Superior temporal gyrus (tissue), 1 donor: ENCODE results near the gene OR13C4.
"Not testable (repeated sequence)": the region's sequence is repeated elsewhere in the genome, so short reads cannot be mapped to it uniquely, and the experiment has no call there.

Experiments
- DNase-seq: peaks from one replicate; pipeline ENCODE4 v3.0.0-alpha.2; 2016; ENCODE audit errors: extremely low spot score

The OR13C4 gene

GRCh38 chr9:104527109-104527508 is at the start of gene OR13C4:
TSS of gene OR13C4 (minus strand) at chr9:104527209. CDS start at chr9:104527209, 0 bp downstream.
- no peak for DNase-seq

GRCh38 chr9:104575456-104575855 is 48.4 kb upstream of the OR13C4 start:
- no peak for DNase-seq

- no peak for DNase-seq
Observed at GRCh38 chr9:104572612-104573011, 45.6 kb upstream of the OR13C4 start.

- DNase-seq, result no peak
Observed at GRCh38 chr9:104568868-104569267, 41.9 kb upstream of the OR13C4 start, which contains the start of gene OR13C8. TSS of gene OR13C8 (plus strand) at chr9:104569168. CDS start at chr9:104569168, 0 bp downstream.

- no peak for DNase-seq
Observed at GRCh38 chr9:104564358-104564757, 37.3 kb upstream of the OR13C4 start.

GRCh38 chr9:104556830-104557634 is 30.0 kb upstream of the OR13C4 start:
- DNase-seq, result no peak

- DNase-seq, result no peak
Observed at GRCh38 chr9:104555521-104555920, 28.5 kb upstream of the OR13C4 start.

- DNase-seq, result no peak
Observed at GRCh38 chr9:104553261-104553660, 26.3 kb upstream of the OR13C4 start.

- DNase-seq, result no peak
Observed at GRCh38 chr9:104544644-104545043, 17.6 kb upstream of the OR13C4 start.

- DNase-seq, result no peak
Observed at GRCh38 chr9:104539275-104539674, 12.3 kb upstream of the OR13C4 start.

GRCh38 chr9:104536756-104537155 is 9.7 kb upstream of the OR13C4 start, which contains the start of gene OR13C3:
TSS of gene OR13C3 (minus strand) at chr9:104536856. CDS start at chr9:104536723, 133 bp downstream.
- no peak for DNase-seq

GRCh38 chr9:104520241-104520640 is 6.8 kb downstream of the OR13C4 start:
- not testable (repeated sequence) for DNase-seq

- no peak for DNase-seq
Observed at GRCh38 chr9:104514901-104515300, 12.1 kb downstream of the OR13C4 start.

- DNase-seq, result no peak
Observed at GRCh38 chr9:104506565-104506964, 20.4 kb downstream of the OR13C4 start.

GRCh38 chr9:104503963-104504362 is 23.0 kb downstream of the OR13C4 start, which contains the start of gene OR13F1:
TSS of gene OR13F1 (plus strand) at chr9:104504263. CDS start at chr9:104504263, 0 bp downstream.
- DNase-seq, result no peak

GRCh38 chr9:104503440-104503839 is 23.6 kb downstream of the OR13C4 start:
- no peak for DNase-seq

- DNase-seq, result peak; percentile 19
Observed at GRCh38 chr9:104494808-104495207, 32.2 kb downstream of the OR13C4 start.

- no peak for DNase-seq
Observed at GRCh38 chr9:104485014-104485413, 42.0 kb downstream of the OR13C4 start.

- DNase-seq, result peak; percentile 27
Observed at GRCh38 chr9:104482921-104483570, 44.0 kb downstream of the OR13C4 start.
